Tibial nerve (tissue), 4 donors: ENCODE results near the gene NCAM1.

Source experiments
- CTCF ChIP-seq, 5 experiments: fragments of 200-600 bp in 3 of 5; fragments of 450-650 bp in 2 of 5; sonication (generic) in 3 of 5; IDR thresholded peaks; one replicate each; pipeline ENCODE4 v1.5.1; 2016 to 2019; ENCODE audit warnings: antibody characterized with exemption in 5 of 5, mild to moderate bottlenecking in 3 of 5, moderate library complexity in 2 of 5
- EP300 ChIP-seq, 2 donors: sonication (generic); formaldehyde crosslinking; IDR thresholded peaks; one replicate each; pipeline ENCODE4 v1.6.1; 2017; ENCODE audit warnings: antibody characterized with exemption in 2 of 2, mild to moderate bottlenecking in 1 of 2

GRCh38 chr11:113035708-113036107, 74.5 kb downstream of the NCAM1 start:
- TF ChIP-seq EP300 (IDR thresholded peaks at IDR 0.05) = no peak
- TF ChIP-seq CTCF (IDR thresholded peaks at IDR 0.05) = no peak
